DMS153 treated with DMSO at 0.1 percent for 48 hours (cell line): ENCODE data around the gene ULK3.

Experiments used
- DNase-seq: peaks from one replicate; lab custom pipeline; 2025; ENCODE audit not compliant: unreplicated experiment; lab: John Stamatoyannopoulos, UW

The ULK3 gene

GRCh38 chr15:74869372-74869725 is 26.4 kb upstream of the ULK3 start:
- no peak for DNase-seq

- DNase-seq = no peak
Observed at GRCh38 chr15:74868059-74868458, 25.1 kb upstream of the ULK3 start.

GRCh38 chr15:74867466-74868038 is 24.6 kb upstream of the ULK3 start:
- DNase-seq = no peak

- no peak for DNase-seq
Observed at GRCh38 chr15:74866090-74866489, 23.1 kb upstream of the ULK3 start.

GRCh38 chr15:74865316-74865715 is 22.4 kb upstream of the ULK3 start:
- DNase-seq = no peak

GRCh38 chr15:74864296-74864695 is 21.3 kb upstream of the ULK3 start:
- no peak for DNase-seq

DNA sequence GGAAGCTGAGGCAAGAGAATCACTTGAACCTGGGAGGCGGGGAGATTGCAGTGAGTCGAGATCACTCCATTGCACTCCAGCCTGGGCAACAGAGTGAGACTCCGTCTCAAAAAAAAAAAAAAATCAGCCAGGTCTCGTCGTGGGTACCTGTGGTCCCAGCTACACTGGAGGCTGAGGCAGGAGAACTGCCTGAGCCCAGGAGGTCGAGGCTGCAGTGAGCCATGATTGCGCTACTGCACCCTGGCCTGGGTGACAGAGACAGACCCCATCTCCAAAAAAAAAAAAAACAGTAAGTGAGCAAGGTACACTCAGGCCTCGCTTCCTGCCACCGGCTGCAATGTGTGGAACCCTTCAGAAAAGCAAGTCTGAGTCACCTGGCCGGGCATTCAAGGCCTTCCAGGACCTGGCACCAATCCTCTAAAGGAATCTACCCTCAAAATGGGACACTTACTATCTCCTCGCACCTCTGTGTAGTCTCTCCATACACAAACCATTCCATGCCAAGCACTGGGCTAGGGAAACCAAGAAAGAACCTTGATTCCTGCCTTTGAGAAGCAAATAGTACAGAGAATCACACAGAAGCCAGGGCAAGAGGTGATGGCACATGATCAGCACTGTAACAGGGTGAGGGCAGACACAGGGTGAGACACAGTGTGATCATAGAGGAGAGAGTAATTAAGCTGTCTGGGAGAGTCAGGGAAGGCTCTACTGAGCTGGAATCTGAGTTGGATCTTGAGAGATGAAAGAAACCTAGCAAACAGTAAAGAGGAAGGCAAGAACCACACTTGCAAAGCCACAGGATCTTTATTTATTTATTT is 20.5 kb upstream of the ULK3 start:
- DNase-seq = no peak

GRCh38 chr15:74858369-74858740 is 15.4 kb upstream of the ULK3 start:
- DNase-seq = no peak

DNA sequence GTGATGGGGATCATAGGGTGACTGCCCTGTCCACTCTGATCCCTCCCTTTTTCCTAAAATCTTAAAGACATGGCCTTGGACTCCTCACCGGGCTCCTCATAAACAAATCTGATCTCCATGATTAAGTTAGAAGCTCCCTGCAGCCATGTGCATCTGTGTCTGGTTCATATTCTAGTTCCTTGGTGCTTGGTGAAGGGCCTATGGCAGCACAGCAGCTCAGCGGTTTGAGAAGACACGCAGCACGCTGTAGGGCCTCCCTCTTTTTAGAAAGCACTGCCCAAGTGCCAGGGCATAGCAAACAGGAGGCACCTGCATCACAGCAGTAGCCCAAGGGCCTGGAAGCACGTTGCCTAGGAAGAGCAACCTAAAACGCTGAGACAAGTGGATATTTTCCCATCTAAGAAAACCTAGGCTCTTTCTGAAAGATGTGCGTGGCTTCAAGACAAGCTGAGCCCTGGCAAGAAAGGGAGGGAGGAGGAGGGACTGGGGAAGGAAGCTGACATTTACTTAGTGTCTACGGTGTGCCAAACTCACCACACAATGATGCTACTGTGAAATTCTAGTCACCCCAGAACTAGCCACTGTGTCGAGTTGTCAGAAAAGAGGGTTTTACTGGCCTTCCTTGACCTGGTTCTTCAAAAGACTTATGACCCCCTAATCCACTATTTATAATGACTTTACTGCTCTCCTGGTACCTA is 14.9 kb upstream of the ULK3 start:
- no peak for DNase-seq

GRCh38 chr15:74857082-74857655 is 14.2 kb upstream of the ULK3 start:
- no peak for DNase-seq

DNA sequence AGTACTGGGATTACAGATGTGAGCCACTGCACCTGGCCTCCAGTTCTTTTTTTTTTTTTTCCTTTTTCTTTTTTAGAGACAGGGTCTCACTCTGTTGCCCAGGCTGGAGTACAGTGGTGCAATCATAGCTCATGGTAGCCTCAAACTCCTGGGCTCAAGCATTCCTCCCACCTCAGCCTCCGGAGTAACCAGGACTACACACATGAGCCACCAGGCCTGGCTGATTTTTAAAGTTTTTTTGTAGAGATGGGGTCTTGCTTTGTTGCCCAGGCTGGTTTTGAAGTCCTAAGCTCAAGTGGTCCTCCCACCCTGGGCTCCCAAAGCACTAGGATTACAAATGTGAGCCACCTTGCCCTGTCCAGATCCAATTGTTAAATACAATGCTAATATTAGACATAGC is 13.6 kb upstream of the ULK3 start:
- no peak for DNase-seq

- DNase-seq = no peak
Observed at GRCh38 chr15:74855857-74856256, 12.9 kb upstream of the ULK3 start.

DNA sequence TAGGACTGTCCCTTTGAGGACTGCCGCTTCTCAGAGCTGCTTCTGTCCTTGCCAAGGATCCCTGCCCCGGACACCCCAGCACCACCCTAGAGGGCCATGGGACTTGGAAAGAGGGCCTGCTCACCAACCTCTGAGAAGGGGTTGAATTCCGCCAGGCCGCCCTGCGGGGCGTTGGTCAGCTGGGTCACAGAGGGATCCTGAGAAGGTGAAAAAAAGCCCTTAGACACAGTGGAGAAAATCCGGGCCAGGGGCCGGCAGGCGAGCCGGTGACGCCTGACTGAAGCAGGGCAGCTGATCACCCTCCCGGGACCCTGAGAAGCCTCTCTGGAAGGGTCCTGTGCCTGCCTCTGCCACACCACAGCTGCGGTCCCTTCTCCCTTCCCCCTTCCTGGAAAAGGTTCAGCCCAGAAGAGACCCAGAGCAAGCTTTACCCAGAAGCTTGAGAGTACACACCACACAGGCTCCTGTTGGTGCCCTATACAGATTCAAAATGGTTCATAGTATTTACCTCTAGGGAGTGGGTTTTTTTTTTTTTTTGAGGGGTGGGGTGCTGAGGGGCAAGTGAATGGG is 11.6 kb upstream of the ULK3 start:
- no peak for DNase-seq

DNA sequence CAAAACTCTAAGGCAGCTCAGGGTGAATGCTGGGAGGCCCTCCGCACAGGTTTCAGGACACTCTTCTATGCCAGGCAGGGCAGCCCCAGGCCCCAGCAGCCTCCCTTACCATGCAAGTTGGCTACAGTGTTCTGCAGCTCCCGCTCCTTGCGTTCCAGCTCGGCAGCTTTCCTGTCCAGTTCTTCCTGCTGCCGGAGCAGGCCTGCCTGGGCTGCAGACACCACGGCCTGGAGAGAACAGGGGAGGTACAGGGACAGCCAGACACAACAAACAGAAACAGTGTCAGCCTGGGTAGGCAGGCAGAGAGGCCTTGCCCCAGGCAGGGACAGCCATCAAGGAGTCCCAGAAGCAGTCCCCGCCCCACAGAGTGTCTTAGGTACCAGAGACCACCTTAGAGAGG is 9.0 kb upstream of the ULK3 start:
- no peak for DNase-seq

GRCh38 chr15:74850393-74850792 is 7.4 kb upstream of the ULK3 start:
- DNase-seq = no peak

DNA sequence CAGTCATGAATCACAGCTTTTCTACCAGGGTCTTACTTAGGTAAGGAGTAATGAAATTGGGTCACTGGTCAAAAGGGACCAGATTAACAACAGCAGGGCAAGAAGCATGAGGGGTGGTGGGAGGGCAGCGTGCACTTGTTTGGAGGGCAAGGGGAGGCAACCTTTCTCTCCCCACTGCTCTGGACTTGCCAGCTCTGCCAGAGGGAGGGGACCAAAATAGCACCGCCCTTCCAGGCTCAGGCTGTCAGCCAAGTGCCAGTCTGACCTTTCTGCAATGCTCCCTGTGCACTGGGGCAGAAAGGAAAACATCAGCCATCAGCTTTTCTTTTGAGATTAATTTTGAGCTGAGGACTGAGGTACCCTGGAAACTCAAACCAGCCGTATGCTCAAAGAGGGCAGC is 4.5 kb upstream of the ULK3 start:
- no peak for DNase-seq

DNA sequence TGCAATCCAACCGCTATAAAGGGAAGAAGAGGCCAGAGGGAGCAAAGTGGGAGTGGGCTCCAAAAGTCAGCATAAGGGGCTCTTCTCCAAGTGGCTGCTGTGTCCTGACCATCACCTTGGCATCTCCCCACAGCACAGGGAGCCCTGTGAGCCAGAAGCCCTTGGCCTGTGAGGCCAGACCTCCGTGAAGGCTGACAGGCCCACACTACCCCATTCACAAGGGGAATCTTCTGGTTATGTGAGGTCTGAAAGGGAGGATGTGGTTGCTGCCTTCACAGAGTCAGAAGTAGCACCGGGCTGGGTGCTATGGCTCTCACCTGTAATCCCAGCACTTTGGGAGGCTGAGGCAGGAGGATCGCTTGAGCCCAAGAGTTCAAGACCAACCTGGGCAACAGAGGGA is 2.6 kb upstream of the ULK3 start:
- no peak for DNase-seq

DNA sequence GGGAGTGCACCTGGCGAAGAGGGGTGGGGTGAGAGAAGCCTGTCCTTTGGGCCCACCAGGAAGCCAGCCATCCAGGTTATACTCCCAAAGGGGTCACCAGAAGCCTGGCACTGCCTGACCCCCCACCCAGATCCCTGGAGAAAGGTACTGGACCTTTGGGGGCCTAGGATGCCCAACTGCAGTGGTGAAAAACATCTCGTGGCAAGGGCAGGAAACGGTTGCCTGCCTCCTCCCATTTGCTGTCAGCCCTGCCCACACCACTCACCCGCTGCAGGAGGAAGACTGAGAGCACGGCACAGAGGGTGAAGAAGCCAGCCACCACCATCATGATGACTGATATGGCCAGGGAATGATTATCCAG is 2.2 kb upstream of the ULK3 start:
- no peak for DNase-seq

- DNase-seq = no peak
Observed at GRCh38 chr15:74844319-74845207, 1.6 kb upstream of the ULK3 start.

DNA sequence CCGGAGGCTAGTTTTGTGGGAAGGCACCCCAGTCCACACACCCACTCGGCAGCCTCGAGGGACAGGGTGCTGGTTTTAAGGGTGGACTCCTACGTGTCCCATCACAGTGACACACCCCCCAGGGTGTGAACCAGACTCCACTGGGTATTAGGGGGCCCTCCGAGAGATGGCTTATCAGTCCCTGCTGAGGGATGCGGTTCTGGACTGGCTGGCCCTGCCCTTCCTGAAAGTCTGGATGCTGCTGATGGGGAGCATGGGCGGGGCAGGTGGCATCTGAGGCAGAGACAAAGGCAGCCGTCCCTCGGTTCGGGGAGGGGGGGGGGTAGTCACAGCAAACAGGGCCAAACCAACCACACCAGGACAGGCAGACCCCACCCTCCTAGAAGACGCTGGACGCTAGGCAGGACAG is 939 bp upstream of the ULK3 start:
- no peak for DNase-seq

DNA sequence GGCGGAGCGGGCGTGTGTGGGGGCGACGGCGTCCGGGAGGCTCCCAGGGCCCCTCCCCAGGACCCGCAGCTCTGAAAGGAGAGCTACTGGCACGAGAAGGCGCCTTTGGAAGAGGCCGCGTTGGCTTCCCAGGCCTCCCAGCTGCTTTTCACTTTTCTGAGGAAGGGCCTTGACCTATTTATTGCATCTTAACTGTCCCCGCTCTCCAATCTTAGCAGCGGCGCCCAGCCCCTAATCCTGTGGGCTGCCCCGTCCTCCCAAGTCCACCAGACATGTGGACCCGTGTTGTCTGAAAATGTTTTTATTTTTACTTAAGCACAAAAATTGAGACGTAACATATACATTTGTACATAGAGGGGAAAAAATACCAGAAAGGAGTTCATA is 481 bp upstream of the ULK3 start:
- DNase-seq = no peak
